GM19372 (cell line): ENCODE measurements around the gene KLRC1.
"Not testable (repeated sequence)": the region's sequence is repeated elsewhere in the genome, so short reads cannot be mapped to it uniquely, and the experiment has no call there.

Source experiments
- ATAC-seq: cut with Tn5 transposase; IDR thresholded peaks from one replicate; pipeline ENCODE4 v1.9.1; 2021; ENCODE audit warnings: mild to moderate bottlenecking, low read depth, moderate library complexity; ENCODE audit not compliant: unreplicated experiment

Gene KLRC1

GRCh38 chr12:10453156-10453555 is at the start of gene KLRC1:
TSS of gene KLRC1 (minus strand) at chr12:10453377. CDS start at chr12:10451156, 2,221 bp downstream.
- no peak for ATAC-seq

- ATAC-seq = no peak
Observed at GRCh38 chr12:10501030-10501429, 47.9 kb upstream of the KLRC1 start.

- no peak for ATAC-seq
Observed at GRCh38 chr12:10498042-10498441, 44.9 kb upstream of the KLRC1 start.

GRCh38 chr12:10497602-10498001 is 44.4 kb upstream of the KLRC1 start:
- ATAC-seq = no peak

- no peak for ATAC-seq
Observed at GRCh38 chr12:10491766-10492165, 38.6 kb upstream of the KLRC1 start.

GRCh38 chr12:10487328-10487727 is 34.2 kb upstream of the KLRC1 start:
- ATAC-seq = not testable (repeated sequence)

GRCh38 chr12:10481901-10482300 is 28.7 kb upstream of the KLRC1 start:
- ATAC-seq = not testable (repeated sequence)

- not testable (repeated sequence) for ATAC-seq
Observed at GRCh38 chr12:10472808-10473207, 19.6 kb upstream of the KLRC1 start.

GRCh38 chr12:10469701-10470100 is 16.5 kb upstream of the KLRC1 start:
- no peak for ATAC-seq

- no peak for ATAC-seq
Observed at GRCh38 chr12:10466311-10466710, 13.1 kb upstream of the KLRC1 start.

GRCh38 chr12:10457760-10458159 is 4.6 kb upstream of the KLRC1 start:
- no peak for ATAC-seq

- ATAC-seq = no peak
Observed at GRCh38 chr12:10456856-10457255, 3.7 kb upstream of the KLRC1 start.

- ATAC-seq = no peak
Observed at GRCh38 chr12:10455766-10456165, 2.6 kb upstream of the KLRC1 start.

- ATAC-seq = no peak
Observed at GRCh38 chr12:10454531-10454930, 1.4 kb upstream of the KLRC1 start.

GRCh38 chr12:10448236-10448635 is 4.9 kb downstream of the KLRC1 start:
- ATAC-seq = no peak

GRCh38 chr12:10446052-10446451 is 7.1 kb downstream of the KLRC1 start:
- ATAC-seq = not testable (repeated sequence)

- ATAC-seq = not testable (repeated sequence)
Observed at GRCh38 chr12:10441144-10441543, 12.0 kb downstream of the KLRC1 start.

- not testable (repeated sequence) for ATAC-seq
Observed at GRCh38 chr12:10439608-10440274, 13.4 kb downstream of the KLRC1 start.

- not testable (repeated sequence) for ATAC-seq
Observed at GRCh38 chr12:10437601-10438000, 15.6 kb downstream of the KLRC1 start.

- not testable (repeated sequence) for ATAC-seq
Observed at GRCh38 chr12:10435816-10436215, 17.4 kb downstream of the KLRC1 start, which contains the start of gene KLRC2. TSS of gene KLRC2 (minus strand) at chr12:10436010. CDS start at chr12:10435986, 24 bp downstream.

- not testable (repeated sequence) for ATAC-seq
Observed at GRCh38 chr12:10430623-10431022, 22.6 kb downstream of the KLRC1 start.

- not testable (repeated sequence) for ATAC-seq
Observed at GRCh38 chr12:10425938-10426337, 27.2 kb downstream of the KLRC1 start.
